Measurements from ENCODE around the gene PIGQ. TPM values are rescaled to one million over a fixed set of nuclear protein-coding genes. Genes with fewer than 3 reads are reported as not detected.

Gene PIGQ
- total and polyA plus RNA-seq, 2 donors, result 14.4 to 65.4 TPM

GRCh38 chr16:619476-620100 lies 49.8 kb downstream of the PIGQ start:
- WGBS, result 97% methylated on average over 20 of the region's 20 CpGs
- peaks cover 0 to 2% of the 10 kb centered on the region in 2 donors for H3K9me3 ChIP-seq (ENCODE audit: control insufficient read depth in 2 of 2, insufficient read depth in 1 of 2, low read length in 1 of 2)
- no peak overlapping the region for H3K27ac ChIP-seq (ENCODE audit: low read depth in 1 of 2, low read length in 1 of 2)
- H3K4me1 ChIP-seq (ENCODE audit: control insufficient read depth in 2 of 2, insufficient read depth in 2 of 2, low read length in 2 of 2), result peaks cover 0 to 10% of the 10 kb centered on the region in 2 donors
- no peaks in the 10 kb centered on the region for H3K27me3 ChIP-seq (ENCODE audit: control insufficient read depth in 2 of 2, insufficient read depth in 1 of 2, low read length in 1 of 2)
- peaks cover 3 to 23% of the 10 kb centered on the region in 2 donors for H3K36me3 ChIP-seq (ENCODE audit: control insufficient read depth in 2 of 2, insufficient read depth in 2 of 2, low read length in 1 of 2)
- DNase-seq (ENCODE audit: low read depth in 6 of 9, low spot score in 9 of 9), result no peak
- no peak overlapping the region for H3K4me3 ChIP-seq (ENCODE audit: low read length in 2 of 2)

- Histone ChIP-seq H3K36me3 (ENCODE audit: control insufficient read depth in 2 of 2, insufficient read depth in 2 of 2, low read length in 1 of 2) (peaks cover 2 to 27% of the 10 kb centered on the region in 2 donors), H3K4me1 (ENCODE audit: control insufficient read depth in 2 of 2, insufficient read depth in 2 of 2, low read length in 2 of 2) (peaks cover 0 to 10% of the 10 kb centered on the region in 2 donors), H3K9me3 (ENCODE audit: control insufficient read depth in 2 of 2, insufficient read depth in 1 of 2, low read length in 1 of 2) (peaks cover 0 to 2% of the 10 kb centered on the region in 2 donors), H3K27ac (ENCODE audit: low read depth in 1 of 2, low read length in 1 of 2) (no peak overlapping the region), H3K27me3 (ENCODE audit: control insufficient read depth in 2 of 2, insufficient read depth in 1 of 2, low read length in 1 of 2) (no peaks in the 10 kb centered on the region), H3K4me3 (ENCODE audit: low read length in 2 of 2) (no peak overlapping the region)
- no peak for DNase-seq (ENCODE audit: low read depth in 6 of 9, low spot score in 9 of 9)
- 94% methylated on average over 41 of the region's 41 CpGs for WGBS
These were observed 51.1 kb downstream of the PIGQ start for GRCh38 chr16:620700-621525.

GRCh38 chr16:621526-622105 lies 51.8 kb downstream of the PIGQ start:
- 89% methylated on average over 21 of the region's 21 CpGs for WGBS
- Histone ChIP-seq H3K4me1 (ENCODE audit: control insufficient read depth in 2 of 2, insufficient read depth in 2 of 2, low read length in 2 of 2) (peaks cover 0 to 10% of the 10 kb centered on the region in 2 donors), H3K4me3 (ENCODE audit: low read length in 2 of 2) (no peak overlapping the region), H3K27ac (ENCODE audit: low read depth in 1 of 2, low read length in 1 of 2) (no peak overlapping the region), H3K36me3 (ENCODE audit: control insufficient read depth in 2 of 2, insufficient read depth in 2 of 2, low read length in 1 of 2) (peaks cover 2 to 31% of the 10 kb centered on the region in 2 donors), H3K27me3 (ENCODE audit: control insufficient read depth in 2 of 2, insufficient read depth in 1 of 2, low read length in 1 of 2) (no peaks in the 10 kb centered on the region), H3K9me3 (ENCODE audit: control insufficient read depth in 2 of 2, insufficient read depth in 1 of 2, low read length in 1 of 2) (peaks cover 0 to 2% of the 10 kb centered on the region in 2 donors)
- DNase-seq (ENCODE audit: low read depth in 6 of 9, low spot score in 9 of 9), result peak in 1 of 9 donors; percentile 31

DNA sequence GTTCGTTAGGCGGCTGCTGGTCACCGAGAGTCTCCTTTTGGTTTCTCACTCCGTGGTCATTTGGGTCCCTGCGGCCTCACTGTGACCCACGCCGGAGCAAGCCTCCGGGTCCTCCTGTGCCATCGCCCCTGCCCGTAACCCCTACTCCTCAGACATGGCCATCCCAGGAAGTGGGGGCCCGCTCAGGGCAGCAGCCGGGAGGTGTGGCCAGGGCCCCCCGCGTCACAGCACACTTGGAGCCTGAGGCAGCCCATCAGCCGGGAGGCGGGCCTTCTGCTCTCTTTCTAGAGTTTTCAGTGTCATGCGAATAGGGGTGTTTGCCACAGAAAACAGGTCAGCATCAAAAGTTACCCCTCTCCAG lies 53.1 kb downstream of the PIGQ start:
- no peak for DNase-seq (ENCODE audit: low read depth in 6 of 9, low spot score in 9 of 9)
- Histone ChIP-seq H3K27me3 (ENCODE audit: control insufficient read depth in 2 of 2, insufficient read depth in 1 of 2, low read length in 1 of 2) (no peaks in the 10 kb centered on the region), H3K4me1 (ENCODE audit: control insufficient read depth in 2 of 2, insufficient read depth in 2 of 2, low read length in 2 of 2) (peaks cover 0 to 10% of the 10 kb centered on the region in 2 donors), H3K9me3 (ENCODE audit: control insufficient read depth in 2 of 2, insufficient read depth in 1 of 2, low read length in 1 of 2) (peaks cover 0 to 2% of the 10 kb centered on the region in 2 donors), H3K4me3 (ENCODE audit: low read length in 2 of 2) (no peak overlapping the region), H3K27ac (ENCODE audit: low read depth in 1 of 2, low read length in 1 of 2) (no peak overlapping the region), H3K36me3 (ENCODE audit: control insufficient read depth in 2 of 2, insufficient read depth in 2 of 2, low read length in 1 of 2) (peaks cover 8 to 38% of the 10 kb centered on the region in 2 donors)
- WGBS, result 97% methylated on average over 17 of the region's 17 CpGs

- Histone ChIP-seq H3K27ac (ENCODE audit: low read depth in 1 of 2, low read length in 1 of 2) (peak overlapping the region in 1 of 2 donors; percentile 11), H3K4me3 (ENCODE audit: low read length in 2 of 2) (no peak overlapping the region), H3K36me3 (ENCODE audit: control insufficient read depth in 2 of 2, insufficient read depth in 2 of 2, low read length in 1 of 2) (peaks cover 13 to 50% of the 10 kb centered on the region in 2 donors), H3K4me1 (ENCODE audit: control insufficient read depth in 2 of 2, insufficient read depth in 2 of 2, low read length in 2 of 2) (peaks cover 0 to 10% of the 10 kb centered on the region in 2 donors), H3K9me3 (ENCODE audit: control insufficient read depth in 2 of 2, insufficient read depth in 1 of 2, low read length in 1 of 2) (peaks cover 0 to 2% of the 10 kb centered on the region in 2 donors), H3K27me3 (ENCODE audit: control insufficient read depth in 2 of 2, insufficient read depth in 1 of 2, low read length in 1 of 2) (no peaks in the 10 kb centered on the region)
- DNase-seq (ENCODE audit: low read depth in 6 of 9, low spot score in 9 of 9), result no peak
- 94% methylated on average over 10 of the region's 10 CpGs for WGBS
These were observed 54.8 kb downstream of the PIGQ start for GRCh38 chr16:624526-625070.

DNA sequence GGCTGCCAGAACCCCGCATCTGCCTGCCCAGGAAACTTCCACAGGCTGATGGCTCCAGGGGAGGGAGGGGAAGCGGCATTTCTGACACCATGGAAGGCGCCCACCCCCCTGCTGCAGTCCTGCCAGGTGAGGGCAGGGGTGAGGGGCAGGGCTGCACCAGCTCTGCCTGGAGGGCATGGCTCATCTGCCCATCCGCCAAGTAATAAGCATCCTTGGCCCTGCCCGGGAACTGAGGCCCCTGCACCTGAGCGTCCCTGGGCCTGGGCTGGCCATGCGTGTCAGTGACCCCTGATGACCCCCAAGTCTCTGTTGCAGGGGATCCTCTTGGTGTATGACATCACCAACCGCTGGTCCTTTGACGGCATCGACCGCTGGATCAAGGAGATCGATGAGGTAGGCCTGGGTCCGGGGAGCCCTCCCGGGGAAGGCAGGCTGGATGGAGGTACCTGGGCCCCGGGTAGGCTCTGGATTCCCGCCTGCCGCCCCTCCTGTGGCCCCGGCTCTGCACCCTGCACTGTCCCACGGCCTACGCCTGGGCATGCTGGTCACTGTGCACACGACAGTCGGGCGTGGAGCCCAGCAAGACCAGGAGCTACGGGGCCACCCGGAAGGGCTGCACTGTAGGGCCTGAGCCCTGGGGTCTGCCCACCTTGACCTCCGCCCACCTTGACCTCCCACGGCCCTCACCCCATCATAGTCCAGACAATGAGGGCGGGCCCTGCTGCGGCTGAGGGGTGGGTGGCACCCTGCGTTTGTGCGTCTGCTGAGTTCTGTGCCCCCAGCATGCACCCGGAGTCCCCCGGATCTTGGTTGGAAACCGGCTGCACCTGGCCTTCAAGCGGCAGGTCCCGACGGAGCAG lies 55.6 kb downstream of the PIGQ start:
- peaks cover 0 to 2% of the 10 kb centered on the region in 2 donors for H3K9me3 ChIP-seq (ENCODE audit: control insufficient read depth in 2 of 2, insufficient read depth in 1 of 2, low read length in 1 of 2)
- H3K36me3 ChIP-seq (ENCODE audit: control insufficient read depth in 2 of 2, insufficient read depth in 2 of 2, low read length in 1 of 2), result peaks cover 13 to 44% of the 10 kb centered on the region in 2 donors
- H3K4me1 ChIP-seq (ENCODE audit: control insufficient read depth in 2 of 2, insufficient read depth in 2 of 2, low read length in 2 of 2), result peaks cover 0 to 12% of the 10 kb centered on the region in 2 donors
- no peak overlapping the region for H3K4me3 ChIP-seq (ENCODE audit: low read length in 2 of 2)
- peaks cover 0 to 5% of the 10 kb centered on the region in 2 donors for H3K27me3 ChIP-seq (ENCODE audit: control insufficient read depth in 2 of 2, insufficient read depth in 1 of 2, low read length in 1 of 2)
- 98% methylated on average over 37 of the region's 37 CpGs for WGBS
- no peak overlapping the region for H3K27ac ChIP-seq (ENCODE audit: low read depth in 1 of 2, low read length in 1 of 2)
- DNase-seq (ENCODE audit: low read depth in 6 of 9, low spot score in 9 of 9), result no peak

GRCh38 chr16:625977-626765 lies 56.4 kb downstream of the PIGQ start:
- peaks cover 13 to 44% of the 10 kb centered on the region in 2 donors for H3K36me3 ChIP-seq (ENCODE audit: control insufficient read depth in 2 of 2, insufficient read depth in 2 of 2, low read length in 1 of 2)
- no peak overlapping the region for H3K4me3 ChIP-seq (ENCODE audit: low read length in 2 of 2)
- DNase-seq (ENCODE audit: low read depth in 6 of 9, low spot score in 9 of 9), result no peak
- WGBS, result 97% methylated on average over 35 of the region's 35 CpGs
- peaks cover 0 to 13% of the 10 kb centered on the region in 2 donors for H3K27me3 ChIP-seq (ENCODE audit: control insufficient read depth in 2 of 2, insufficient read depth in 1 of 2, low read length in 1 of 2)
- no peak overlapping the region for H3K27ac ChIP-seq (ENCODE audit: low read depth in 1 of 2, low read length in 1 of 2)
- peaks cover 0 to 1% of the 10 kb centered on the region in 2 donors for H3K9me3 ChIP-seq (ENCODE audit: control insufficient read depth in 2 of 2, insufficient read depth in 1 of 2, low read length in 1 of 2)
- peaks cover 0 to 16% of the 10 kb centered on the region in 2 donors for H3K4me1 ChIP-seq (ENCODE audit: control insufficient read depth in 2 of 2, insufficient read depth in 2 of 2, low read length in 2 of 2)

Data from thymus (tissue), 11 donors.